ENCODE measurements around the gene MCOLN1.

DNA sequence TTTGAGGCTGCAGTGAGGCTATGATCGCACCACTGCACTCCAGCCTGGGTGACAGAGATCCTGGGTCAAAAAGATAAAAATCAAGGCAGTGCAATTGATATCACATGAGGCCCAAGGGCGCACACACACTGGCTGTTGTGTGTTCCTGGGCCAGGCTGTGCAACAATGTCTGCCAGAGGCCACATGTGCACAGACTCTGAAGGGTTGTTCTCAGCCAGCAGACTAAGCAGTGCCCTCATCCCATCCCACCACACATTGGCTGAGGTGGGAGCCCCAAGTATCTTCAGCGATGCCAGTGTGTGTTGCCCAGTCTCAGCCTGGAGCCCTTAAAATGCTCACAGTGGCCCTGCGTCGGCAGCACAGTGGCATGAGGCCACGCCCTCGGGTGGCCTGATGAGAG is 46.2 kb upstream of the MCOLN1 start:
- TF ChIP-seq EP300 (IDR thresholded peaks at IDR 0.05; ENCODE audit: borderline replicate concordance): no peak
- TF ChIP-seq, protein P1, sequence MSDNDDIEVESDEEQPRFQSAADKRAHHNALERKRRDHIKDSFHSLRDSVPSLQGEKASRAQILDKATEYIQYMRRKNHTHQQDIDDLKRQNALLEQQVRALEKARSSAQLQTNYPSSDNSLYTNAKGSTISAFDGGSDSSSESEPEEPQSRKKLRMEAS (IDR thresholded peaks at IDR 0.05): no peak
- TF ChIP-seq TAF1 (IDR thresholded peaks at IDR 0.05; ENCODE audit: low read depth): no peak
- TF ChIP-seq CEBPB (IDR thresholded peaks at IDR 0.05): no peak
